DLD1 (cell line): ENCODE data around the gene SPO11.

ENCODE experiments used
- in situ Hi-C: cut with HindIII; loops from 2 replicates; pipeline ENCODE4 v1.10.0; 2017; ENCODE audit warnings: low sequenced_read_pairs

SPO11 gene

DNA sequence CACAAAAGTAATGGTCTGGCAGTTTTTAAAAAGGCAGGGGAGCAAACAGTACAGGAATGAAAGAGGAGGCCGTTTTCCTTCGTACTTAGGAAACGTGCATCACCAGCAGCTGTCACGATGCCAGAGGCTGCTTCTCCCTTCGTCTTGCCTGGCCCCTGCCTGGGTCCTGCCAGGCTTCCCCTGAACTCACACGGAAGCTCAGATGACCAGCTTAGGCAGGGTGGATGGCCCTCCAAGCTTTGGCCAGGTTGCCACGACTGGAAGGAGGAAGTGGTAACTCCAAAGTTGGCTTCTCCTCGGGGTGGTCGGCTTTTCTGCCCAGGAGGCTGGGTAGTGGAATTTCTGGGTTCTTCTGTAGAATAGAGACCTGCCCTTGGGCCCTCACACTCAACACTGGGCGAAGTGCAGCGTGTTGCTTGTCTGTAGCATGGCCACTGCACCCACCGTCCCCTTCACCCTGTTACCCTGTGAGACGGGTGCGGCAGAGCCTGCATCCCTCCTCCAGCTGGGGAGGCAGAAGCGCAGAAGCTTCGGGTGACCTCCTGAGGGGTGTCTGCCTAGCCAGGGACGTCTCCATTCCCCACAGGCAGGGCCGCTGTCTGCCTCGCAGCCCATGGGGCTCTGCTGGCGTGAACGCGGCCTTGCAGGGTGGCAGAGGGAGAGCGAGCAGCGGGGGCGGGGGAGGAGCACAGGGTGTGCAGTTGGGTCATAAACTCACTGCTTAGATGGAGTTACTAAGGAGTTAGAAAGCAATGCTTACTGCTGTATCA lies 43.2 kb downstream of the SPO11 start:
- in situ Hi-C loops = loop anchor here (10.0 kb wide), 1 partner anchor 142 kb away; no protein-coding TSS in a partner anchor

DNA sequence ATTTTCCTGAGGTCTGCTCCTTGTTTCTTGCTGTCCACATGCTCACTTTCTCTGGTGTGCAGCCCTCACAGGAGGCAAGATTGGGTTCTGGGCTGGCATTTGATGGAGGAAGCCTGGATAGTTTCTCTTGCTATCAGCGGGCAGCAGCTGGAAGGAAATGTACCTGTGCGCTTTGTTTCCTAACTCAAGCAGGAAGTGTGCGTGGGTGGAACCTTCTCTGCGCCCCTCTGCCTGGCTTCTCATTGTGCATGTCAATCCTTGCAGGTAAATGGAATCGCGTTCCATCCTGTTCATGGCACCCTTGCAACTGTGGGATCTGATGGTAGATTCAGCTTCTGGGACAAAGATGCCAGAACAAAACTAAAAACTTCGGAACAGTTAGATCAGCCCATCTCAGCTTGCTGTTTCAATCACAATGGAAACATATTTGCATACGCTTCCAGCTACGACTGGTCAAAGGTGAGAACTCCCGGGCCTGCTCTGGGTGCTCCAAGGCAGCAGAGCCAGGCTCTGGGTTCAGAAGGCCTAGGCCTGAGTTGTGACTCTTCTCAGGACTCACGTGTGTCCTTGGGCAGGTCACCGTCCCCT lies 44.8 kb downstream of the SPO11 start:
- in situ Hi-C loops = loop anchor here (10.0 kb wide), 1 partner anchor 140 kb away; no protein-coding TSS in a partner anchor

DNA sequence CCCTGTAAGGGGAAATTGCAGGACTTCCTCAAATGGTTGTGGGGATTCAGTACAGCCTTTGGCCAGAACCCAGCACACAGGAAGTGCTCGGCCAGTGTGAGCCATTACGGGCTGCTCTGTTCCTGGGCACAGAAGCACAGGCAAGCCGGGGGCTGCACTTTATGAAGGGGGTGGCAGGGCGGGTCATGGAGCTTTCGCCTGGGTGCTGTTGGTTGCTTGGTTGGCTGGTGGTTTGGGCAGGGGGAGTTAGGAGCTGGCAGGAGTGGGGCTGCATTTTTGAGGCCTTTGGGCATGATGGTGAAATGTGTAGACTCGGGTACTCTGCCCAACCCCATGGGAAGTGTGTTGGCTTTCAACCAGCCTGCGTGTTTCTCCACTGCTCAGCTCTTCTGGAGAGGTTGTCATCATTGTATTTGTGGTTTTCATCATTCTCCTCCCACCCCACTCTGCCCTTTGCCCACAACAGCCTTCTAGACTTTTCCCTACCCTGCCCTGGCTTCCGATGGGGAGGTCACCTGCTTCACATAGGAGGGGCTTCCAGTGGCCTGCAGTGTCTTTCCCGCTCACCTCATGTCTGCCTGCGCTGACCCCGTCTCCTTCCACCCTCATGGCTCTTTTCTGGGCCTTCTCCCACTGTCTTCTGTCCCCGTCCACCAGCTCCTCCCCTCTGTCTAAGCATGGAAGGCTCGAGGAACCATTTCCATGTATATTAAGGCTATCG lies 45.5 kb downstream of the SPO11 start:
- in situ Hi-C loops = loop anchor here (10.0 kb wide), 1 partner anchor 140 kb away; no protein-coding TSS in a partner anchor

DNA sequence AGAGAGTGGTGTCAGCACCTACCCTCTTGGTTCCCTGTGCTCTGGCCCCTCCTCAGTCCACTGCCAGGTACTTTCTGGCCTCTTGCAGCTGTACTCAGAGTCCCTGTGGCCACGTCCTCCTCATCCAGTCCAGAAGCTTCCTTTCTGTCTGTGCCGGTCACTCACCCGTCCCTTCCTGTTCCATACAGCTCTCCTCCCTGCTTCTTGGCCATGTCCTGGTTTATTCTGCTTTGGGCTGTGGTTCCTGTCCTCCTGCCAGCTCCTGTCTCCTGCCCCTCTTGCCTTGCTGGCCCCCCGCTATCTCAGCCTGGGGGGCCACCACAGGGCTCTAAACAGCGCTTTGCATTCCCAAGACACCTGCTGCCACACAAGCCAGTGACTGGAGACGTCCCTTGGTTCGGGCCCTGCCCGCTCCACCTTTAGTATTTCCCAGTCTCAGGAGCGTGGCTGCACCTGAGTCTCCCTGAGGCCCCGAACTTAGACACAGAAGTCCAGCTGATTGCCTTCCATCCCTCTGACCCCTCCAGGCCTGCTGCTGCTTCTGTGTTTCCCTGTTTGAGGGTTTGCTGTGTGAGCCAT lies 46.1 kb downstream of the SPO11 start:
- in situ Hi-C loops = loop anchor here (10.0 kb wide), 1 partner anchor 139 kb away; no protein-coding TSS in a partner anchor

DNA sequence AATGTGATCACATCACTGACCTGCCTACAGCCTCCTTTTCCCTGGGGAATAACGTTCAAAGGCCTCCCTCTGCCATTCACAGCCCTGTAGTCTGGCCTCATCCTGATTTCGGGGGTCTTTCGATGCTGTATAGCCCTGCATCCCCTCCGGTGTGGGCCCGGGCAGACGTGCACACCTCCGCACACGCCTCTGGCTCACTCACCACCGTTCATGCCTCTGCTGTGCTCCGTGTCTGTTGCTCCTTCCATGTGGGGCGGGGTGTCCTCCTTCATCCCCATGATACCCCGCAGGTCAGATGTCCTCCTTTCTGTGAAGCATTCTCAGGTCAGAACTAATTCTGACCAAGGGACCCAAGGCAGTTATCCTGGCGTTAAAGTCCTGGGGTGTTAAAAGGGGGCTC lies 47.7 kb downstream of the SPO11 start:
- in situ Hi-C loops = loop anchor here (10.0 kb wide), 1 partner anchor 137 kb away; no protein-coding TSS in a partner anchor

DNA sequence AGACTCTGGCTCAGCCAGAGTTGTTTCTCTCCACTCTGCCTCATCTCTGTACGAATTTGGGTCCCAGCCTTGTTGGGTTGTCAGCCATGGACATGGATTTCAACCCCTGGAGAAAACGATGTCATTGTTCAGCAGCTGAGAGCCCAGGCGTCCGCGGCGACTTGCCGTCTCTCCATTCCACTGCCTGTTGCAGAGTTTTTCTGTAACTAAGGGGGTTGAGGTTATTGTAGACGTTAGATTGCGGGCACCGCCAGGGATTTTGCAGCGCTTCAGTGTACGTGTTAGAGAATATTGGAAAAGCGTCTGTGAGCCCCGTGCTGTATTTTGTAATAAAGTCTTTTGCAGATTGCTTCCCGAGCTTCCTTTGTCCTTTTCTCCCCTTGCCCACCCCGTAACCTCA lies 48.5 kb downstream of the SPO11 start:
- in situ Hi-C loops = loop anchor here (10.0 kb wide), 1 partner anchor 137 kb away; no protein-coding TSS in a partner anchor

DNA sequence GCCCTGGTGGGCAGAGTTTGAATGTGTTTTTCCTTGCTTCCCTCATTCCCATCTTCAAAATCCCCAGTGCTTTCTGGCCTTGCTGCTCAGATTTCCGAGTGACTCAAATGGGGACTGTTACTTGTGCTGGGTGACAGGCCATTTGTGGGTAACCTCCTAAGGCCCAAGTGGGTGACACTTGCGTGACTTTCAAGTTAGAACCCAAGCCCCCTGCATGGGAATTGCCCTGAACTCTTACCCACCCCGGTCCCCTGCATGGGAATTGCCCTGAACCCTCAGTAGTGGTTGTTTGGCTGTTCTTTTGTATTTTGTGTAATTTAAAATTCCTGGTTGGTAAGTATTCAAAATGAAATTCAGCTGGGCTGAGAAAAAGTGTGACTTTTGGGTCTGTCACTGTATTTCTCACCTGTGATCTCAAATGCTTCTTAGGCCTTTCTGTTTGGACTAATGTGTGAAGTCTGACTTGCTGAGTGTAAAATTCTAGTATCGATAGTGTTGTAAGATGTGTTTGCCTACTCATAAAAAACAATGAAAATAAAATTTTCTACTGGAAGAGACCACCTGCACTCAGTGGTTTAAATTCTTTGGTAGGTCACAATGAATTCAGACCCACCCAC lies 49.2 kb downstream of the SPO11 start:
- in situ Hi-C loops = loop anchor here (10.0 kb wide), 1 partner anchor 136 kb away; no protein-coding TSS in a partner anchor

DNA sequence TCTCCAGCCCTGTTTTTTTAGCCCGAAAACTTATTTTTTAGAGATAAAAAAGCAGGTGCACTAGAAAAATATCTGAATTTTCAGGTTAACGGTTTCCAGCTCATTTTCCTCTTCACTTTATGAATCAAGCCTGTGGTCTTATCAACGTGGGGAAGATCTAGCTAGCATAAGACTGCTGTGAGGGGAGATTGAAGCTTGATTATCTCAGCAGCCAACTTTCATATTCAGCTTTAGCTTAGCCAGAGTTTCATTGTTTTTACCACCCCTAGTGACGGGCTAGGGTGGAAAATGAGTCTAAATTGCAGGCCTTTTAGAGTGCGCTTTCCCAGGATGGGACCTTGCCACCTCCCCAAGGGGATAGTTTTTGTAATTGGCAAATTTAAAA lies 49.7 kb downstream of the SPO11 start:
- in situ Hi-C loops = loop anchor here (10.0 kb wide), 1 partner anchor 136 kb away; no protein-coding TSS in a partner anchor

DNA sequence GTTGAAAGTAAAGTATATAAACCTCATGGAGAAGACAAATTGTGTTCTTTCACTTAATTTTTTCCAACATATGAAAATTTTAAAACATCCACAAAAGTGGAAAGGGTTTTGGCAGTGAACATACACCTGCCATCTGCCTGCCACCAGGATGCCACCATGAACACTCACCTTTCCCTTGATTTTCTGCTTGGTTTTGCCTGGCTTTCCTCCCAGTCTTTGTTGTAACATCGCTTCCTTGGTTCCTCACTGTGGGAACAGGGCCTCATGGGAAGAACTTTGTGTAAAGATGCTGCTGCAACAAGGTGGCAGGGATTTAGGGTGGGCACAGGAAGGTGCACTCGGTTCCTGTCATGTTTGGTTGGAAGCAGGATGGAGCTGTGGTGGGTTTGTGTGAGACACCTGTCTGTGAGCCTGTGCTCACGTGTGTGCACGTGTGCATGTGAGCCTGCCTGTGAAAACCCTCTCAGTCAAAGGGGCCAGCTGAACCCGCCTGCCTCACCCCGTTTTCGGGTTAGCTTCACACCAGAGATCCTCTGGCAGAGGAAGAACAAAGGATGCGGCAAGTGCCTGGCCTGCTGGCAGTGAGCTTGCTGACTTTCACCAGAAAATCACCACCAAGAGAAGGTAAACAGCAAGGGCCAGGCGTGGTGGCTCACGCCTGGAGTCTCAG lies 50.6 kb downstream of the SPO11 start:
- in situ Hi-C loops = no loop called here

DNA sequence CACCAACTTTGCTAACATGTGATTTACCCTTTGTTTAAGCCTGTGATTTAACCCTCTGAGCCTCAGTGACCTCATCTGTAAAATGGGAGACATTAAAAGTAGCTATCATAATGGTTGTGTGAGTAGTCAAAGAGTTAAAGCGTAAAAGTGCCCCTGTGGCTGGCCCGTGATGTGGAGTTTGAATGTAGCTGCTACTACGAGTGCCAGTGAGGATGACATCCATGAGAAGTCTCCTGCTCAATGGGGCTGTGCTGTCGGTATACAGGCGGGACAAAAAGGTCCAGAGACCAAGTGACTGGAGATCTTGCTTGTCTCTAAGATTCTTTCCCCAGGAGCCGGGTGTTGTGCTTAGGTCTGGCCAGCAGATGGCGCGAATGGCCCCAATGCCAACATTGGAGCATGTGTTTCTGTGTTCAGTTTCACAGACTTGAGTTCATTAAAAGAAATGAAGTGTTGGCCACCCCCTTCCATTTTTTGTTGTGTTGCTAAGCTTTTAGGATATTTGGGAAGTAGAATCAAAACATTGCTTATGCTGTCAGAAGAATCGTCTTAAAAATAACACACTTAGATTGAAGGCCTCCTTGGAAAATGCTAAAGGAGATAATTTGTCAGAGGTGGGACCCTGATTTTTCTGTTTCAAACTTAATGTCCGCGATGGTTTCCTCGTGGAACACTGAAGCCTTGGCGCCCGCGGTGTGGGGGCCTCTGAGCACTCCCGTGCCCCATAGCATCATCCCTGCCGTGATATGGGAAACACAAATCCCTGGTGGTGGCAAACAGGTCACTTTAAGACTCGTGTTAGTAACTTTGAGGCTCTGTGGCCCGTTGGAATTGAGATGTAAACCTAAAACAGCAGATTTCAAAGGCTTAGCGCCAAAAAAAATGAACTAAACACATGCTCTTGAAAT lies 52.2 kb downstream of the SPO11 start:
- in situ Hi-C loops = no loop called here

DNA sequence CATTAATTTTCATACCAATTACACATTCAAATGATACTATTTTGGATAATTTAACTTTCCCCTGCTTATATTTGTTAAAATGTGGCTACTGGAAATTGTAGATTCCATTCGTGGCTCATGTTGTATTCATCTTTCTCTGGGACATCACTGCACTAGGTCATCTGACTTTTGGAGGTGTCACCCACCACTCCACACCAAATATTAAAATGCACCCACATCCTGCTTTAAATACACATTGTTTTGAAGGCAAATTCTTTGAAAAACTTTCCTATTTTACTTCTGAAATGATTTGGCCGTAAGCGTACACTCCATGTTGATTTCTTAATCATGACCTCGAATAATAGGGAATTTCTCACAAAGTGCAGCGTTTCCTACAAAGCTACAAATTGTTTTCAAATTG lies 52.9 kb downstream of the SPO11 start:
- in situ Hi-C loops = no loop called here

DNA sequence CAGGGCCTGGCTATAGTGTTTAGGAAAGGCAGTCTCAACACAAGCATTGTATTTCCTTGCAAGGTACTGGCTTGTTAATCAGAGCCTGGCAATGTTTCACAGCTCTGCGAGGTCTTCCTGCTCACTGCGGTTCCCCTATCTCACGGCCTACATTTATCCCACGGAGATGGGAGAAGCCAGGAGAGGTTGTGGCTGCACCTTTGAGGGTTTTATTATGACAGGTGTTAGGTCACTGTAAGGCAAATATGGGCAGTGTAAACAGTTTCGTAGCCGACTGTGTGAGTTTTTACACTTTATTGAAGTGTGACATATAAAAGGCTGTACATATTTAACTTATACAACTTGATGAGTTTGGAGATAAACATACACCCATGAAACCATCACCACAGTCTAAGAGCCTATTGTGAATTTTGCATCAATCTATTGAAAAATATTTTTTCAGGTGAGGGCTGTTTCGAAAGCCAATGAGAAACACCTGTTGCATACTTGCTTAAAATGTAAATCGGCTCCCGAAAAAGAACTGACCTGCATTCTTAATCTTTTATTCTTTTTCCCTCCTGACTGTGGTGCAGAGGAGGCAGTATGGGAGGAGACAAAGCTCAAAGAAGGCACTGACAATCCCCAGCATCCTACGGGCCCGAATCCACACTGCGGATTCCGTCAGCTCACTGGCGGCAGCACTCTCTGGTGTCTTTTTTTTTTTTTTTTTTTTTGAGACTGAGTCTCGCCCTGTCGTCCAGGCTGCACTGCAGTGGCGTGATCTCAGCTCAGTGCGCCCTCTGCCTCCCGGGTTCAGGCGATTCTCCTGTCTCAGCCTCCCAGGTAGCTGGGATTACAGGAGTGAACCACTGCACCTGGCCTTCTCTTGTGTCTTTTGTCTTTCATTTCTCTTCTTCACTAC lies 54.1 kb downstream of the SPO11 start:
- in situ Hi-C loops = no loop called here

DNA sequence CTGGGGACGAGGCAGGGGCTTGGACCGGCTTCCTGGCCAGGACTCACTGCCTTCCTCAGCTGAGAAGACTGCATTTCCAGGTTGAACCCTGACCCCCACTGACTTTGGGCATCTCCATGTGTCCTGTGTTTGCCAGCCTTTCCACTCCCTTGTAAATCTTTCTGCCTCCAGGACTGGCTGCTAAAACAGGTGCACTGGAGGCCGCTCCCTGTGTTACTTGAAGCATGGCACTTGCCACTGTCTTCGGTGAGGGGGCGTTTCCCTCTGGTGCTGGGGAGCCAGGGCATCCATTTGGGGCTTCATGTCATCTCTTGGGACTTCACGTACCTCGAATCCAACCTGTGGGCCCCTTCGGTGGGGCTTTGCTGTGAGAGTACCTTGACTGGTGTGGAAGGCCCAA lies 54.9 kb downstream of the SPO11 start:
- in situ Hi-C loops = no loop called here

DNA sequence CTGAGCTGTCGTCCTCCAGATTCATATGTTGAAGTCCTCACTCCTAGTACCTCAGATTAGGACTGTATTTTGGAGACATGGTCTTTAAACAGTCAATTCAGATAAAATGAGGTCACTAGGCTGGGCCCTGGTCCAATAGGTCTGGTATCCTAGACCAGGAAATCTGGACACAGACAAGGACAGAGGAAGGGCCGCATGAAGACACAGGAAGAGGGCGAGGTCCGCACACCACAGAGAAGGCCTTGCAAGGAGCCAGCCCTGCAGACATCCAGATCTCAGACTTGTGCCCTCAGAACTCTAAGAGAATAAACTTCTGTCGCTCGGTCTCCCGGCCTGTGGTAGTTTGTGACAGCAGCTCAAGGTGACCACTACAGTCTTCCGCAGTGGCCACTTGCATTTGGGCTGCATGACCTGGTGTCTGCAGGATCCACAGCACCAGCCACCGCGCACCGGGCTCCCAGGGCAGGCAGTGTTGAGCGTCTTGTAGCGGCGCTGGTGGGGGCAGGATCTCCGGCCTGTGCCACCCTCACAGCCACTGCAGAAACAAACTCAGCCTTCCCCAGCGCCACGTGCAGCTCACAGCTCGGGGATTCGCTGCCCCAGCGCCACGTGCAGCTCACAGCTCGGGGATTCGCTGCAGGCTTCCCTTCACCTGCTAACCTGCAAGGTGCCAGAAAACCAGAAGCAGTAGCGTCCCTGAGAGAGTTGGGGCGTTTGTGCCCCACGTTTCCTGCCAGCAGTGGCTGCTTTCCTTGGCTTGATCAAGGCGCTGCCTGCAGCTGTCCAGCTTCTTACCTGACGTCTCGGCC lies 55.6 kb downstream of the SPO11 start:
- in situ Hi-C loops = no loop called here

DNA sequence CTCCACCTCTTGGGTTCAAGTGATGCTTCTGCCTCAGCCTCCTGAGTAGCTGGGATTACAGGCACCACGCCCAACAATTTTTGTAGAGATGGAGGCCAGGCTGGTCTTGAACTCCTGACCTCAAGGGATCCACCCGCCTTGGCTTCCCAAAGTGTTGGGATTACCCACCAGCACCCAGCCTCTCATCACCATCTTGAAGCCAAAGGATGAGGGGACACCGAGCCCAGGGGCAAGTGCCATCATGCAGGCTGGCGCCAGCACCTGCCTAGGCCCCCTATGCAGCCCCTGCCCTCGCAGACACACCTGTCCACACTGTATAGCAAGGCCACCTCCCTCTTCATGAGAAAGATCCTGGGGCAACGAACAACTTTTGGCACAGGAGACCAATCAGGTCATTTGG lies 56.3 kb downstream of the SPO11 start:
- in situ Hi-C loops = no loop called here

DNA sequence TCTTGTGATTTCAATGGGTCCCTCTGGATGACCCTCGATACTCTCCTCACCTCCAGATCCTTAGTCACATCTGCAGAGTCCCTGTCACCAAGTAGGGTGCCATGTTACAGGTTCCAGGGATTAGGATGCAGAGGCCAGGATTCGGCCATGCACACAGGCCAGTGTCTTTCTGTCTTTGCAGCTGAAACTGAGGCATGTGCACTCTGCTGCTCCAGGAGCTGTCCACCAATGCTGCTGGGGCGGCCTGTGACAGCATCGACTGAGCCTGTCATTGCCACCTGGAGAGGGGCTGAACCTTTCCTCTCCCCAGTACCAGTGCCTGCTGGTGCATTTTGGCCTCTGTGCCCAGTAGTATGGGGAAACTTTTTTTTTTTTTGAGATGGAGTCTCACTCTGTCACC lies 57.2 kb downstream of the SPO11 start:
- in situ Hi-C loops = no loop called here

DNA sequence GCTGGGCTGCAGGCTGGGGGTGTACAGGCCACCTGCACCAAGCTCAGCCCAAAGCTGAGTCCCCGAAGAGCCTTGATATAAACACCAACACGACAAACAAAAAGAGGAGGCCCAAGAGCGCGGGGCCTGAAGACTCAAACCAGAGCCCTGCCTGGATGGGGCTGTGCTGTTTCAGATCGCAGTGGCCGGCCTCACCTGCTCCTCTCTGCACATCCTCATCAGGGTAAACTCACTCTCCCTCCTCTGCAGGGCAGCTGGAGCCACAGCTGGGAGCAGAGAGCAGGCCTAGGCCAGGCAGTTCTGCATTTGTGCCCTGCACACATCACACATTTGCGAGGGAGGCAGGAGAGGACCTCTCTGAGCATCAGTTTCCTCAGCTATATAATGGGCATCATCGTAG lies 57.9 kb downstream of the SPO11 start:
- in situ Hi-C loops = no loop called here
